GM21447 (cell line): ENCODE results near the gene ETS1.

Experiments
- ATAC-seq: cut with Tn5 transposase; IDR thresholded peaks from one replicate; pipeline ENCODE4 v1.9.1; 2021; ENCODE audit not compliant: unreplicated experiment

The ETS1 gene

DNA sequence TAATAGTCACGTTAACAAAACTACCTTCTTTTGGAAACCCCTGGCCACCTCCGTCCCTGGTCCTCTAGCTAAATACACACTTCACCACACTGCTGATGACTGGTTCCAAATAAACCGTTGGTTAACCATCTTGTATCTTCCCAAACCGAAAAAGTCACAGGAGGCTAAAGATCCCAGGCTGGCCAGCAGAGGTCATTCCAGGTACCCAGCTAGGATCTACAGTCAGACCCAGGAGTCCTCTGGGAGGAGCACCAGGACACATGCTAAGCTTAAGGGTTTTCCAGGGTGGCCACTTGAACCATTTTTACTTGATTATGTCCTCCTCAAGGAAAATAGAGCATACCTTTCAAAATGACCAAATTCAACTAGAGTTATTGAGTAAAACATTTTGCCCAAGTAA is 103.2 kb downstream of the ETS1 start:
- ATAC-seq = no peak

DNA sequence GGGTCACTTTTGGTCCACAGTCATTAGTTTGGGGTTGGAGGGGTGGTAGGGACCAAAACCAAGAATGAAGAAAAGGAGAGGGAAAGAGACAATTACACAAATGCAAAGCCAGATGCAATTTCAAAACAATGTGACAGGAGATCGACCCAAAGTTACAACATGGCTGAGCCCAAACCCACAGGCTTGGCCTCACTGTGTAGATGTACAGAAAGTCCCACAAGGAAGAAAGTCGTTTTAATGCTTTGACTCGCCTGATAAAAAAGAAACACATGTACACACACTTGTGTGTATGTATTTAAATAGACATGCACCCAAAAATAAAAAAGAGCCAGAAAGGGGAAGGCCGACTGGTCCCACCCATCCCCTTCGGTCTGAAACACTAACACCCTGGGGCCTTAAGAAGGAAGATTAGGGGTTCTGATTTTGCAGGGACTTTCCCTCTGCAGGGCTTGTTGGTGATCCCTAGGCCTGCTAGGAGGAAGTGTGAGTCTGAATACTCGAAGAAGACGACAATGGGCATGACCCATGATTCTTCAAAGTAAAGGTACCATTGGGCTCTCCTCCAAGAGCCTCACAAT is 104.1 kb downstream of the ETS1 start:
- ATAC-seq = peak; percentile 80

DNA sequence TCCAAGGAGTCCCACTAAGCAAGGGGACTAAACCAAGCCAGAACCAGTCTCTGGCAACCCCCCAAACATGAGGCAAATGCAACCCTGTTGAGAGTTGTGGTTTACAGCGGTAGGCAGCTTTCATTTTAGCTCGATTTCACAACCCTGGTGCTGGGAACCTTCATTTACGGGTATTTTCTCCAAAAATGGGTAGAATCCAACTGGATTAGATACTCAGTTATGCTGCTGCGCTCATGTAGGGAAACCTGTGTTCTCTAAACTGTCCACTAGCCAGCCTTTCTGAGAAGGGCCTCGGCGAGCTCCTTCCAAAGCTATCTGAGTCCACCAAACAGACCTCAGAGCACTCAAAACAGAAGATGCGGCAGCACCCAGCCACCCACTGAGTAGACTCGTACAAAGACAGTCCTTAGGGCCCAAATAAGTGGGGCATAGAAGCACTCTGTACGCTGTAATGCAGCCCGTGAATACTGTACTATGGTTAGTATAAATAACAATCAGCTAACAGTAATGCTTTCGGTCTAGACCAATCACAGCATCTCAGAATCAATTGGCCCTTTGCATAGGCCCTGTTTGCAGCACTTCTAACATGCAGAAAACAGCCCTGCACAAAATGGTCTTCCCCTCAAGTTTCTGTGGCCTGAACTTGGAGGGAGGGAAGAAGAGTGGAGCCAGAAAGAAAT is 104.7 kb downstream of the ETS1 start:
- ATAC-seq = peak; percentile 44

DNA sequence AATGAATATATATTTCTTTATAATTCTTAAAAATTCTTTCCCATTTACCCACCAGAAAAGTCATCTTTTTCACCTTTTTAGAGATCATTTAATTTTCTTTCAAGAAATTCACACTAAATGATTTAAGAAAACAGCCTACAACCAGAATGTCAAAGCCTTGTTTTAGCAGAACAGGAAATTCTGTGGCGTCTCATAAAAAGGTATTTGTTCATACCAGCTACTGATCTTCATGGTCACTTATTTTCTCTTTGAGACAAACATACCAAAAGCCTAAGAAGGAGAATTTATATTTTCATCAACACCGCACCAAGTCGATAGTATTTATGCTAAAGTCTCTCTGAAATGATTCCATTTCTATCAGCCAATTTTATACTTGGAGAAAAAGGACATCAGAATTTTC is 105.3 kb downstream of the ETS1 start:
- ATAC-seq = no peak

DNA sequence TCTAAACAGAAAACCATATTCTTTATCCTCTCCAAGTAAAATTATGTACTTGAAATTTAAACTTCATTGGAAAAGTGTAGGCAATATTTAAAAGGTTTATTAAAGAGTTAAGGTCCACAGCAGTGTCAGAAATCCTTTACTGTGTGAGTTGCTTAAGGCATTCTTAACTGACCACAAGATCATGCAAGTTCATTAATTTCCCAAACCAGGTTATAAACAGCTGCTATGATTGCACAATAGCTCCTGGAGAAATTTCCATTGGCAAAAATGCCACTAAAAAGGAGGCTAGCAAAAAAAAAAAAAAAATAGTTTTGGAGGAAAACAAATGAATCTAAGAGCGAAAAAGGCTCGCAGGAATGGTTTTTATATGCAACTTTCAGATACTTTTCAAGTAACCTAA is 106.2 kb downstream of the ETS1 start:
- ATAC-seq = no peak

DNA sequence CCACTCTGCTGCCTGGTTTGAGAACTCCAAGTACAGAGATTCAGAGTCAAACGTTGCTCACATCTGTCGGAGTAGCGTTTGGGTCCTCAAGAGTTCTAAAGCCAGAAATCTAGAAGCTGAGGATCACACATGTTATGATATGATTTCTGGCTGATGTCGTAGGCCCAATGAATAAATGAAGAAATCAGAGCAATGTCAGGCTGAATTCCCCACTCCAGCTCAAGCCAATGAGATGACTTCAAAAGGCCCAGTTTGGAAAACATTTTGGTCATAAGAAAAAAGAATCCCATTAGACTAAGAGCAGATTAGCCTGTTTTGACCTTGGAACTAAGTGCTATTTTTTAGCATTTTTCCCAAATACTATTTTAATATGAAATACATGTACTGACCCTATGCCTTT is 106.7 kb downstream of the ETS1 start:
- no peak for ATAC-seq

DNA sequence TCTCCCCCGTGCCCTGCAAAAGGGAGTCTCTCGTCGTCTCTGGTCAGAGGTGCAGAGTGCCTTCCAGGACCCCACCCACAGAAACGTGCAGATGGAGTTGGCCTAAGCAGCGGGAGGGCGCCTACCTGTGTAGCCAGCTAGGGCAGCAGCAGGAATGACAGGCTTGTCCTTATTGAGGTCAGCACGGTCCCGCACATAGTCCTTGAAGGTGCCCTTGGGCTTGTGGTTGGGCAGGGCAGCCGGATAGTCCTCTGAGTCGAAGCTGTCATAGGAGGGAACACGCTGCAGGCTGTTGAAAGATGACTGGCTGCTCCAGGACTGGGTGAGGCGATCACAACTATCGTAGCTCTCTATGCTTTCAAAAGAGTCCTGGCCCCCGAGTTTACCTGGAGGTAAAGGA is 107.3 kb downstream of the ETS1 start:
- no peak for ATAC-seq

DNA sequence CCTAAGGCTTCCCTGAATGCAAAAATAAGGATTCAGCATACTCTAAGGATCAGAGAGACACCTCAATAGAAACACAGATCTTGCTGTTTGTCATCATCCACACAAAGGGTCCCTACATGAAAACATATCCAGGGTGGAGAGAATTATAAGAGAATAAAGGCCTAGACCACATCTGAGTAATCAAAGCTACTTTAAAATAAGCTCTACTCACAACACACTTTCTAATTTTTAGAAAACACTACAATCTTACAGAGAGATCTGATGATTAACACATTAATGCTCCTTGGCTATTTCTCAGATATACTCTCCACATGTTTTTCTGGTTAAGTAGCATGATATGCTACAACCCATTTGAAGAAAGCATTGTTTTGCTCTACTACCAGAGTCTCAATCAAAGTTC is 108.2 kb downstream of the ETS1 start:
- ATAC-seq = no peak

DNA sequence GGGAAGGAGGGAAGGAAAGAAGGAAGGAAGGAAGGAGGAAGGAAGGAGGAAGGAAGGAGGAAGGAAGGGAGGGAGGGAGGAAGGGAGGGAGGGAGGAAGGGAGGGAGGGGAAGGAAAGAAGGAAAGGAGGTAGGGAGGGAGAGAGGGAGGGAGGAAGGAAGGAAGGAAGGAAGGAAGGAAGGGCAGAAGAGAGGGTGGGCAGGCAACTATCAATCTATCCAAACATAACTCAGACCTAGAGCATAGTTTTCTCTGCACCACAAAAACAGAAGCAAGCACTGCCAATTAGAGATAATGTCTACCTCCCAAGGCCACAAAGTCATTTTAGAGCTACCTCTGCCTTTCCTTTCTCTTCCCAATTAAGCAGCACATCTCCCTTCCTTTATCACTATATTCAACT is 109.1 kb downstream of the ETS1 start:
- ATAC-seq = no peak

DNA sequence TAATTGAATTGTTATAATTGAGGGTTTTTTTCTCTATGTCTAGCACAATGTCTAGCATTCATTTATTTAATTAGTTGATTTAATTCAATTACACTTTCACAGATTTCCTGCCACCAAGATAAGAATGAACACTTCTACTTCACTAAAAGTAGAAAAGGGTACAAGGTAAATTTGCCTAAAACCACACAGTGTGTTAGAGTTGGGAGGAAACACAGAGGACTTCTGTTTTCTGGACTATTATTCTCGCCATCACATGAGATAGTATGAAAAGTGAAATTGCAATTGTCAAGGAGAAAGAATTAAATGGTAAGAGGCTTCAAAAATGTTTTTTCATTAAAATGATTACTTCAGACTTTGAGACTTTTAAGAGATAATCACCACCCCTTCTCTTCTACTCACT is 109.5 kb downstream of the ETS1 start:
- no peak for ATAC-seq

DNA sequence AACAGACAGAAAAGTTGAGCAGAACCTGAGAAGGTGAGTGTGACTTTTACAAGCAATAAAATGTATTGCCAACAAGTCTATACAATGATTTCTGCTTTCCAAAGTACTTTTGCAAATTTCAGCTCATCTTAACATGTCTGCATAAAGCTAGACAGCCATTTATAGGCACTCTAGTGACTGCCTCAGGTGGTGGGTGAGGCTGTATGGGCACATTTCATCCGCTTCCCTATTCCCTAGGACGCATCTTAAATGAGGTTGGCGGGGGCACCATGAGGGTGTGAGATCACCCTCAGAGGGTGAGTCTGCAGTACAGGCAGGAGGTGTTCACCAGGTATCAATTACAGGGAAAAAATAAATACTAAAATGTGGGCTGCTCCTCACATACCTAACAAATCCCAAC is 110.1 kb downstream of the ETS1 start:
- no peak for ATAC-seq

DNA sequence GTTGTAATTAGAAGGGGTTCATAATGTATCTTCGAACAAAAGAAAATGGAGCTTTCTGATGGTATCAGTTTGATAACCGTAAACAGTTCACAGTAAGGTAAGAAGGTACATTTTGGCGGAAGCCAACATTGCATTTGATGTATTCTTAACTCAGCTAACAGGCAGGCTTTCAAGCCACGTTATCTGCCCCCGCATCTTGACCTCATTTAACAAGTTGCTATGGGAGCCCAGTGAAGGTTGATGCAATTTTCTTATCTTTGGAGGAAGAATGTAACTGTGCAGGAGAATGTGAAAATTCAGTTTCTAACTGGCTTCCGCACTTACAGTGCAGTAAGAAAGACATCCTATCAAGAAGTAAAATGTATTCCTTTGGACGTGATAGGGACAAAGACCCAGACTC is 110.6 kb downstream of the ETS1 start:
- no peak for ATAC-seq

DNA sequence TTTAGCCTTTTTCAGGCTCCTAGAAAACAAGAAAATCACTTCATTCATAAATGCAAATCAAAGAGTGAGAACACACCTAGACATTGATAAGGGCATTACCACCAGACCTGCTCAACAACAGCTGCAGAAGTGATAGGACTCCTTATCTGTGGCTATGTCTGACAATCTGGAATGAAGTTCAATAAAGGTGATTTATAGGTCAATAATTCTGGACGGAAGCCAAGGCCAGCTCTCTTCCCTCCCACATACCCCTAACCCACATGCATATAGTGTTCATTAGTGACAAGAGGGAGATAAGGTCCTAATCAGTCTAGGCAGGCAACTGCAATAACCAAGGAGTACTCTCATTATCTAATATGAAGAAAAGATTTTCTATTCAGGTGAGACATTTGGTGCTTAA is 111.3 kb downstream of the ETS1 start:
- no peak for ATAC-seq

DNA sequence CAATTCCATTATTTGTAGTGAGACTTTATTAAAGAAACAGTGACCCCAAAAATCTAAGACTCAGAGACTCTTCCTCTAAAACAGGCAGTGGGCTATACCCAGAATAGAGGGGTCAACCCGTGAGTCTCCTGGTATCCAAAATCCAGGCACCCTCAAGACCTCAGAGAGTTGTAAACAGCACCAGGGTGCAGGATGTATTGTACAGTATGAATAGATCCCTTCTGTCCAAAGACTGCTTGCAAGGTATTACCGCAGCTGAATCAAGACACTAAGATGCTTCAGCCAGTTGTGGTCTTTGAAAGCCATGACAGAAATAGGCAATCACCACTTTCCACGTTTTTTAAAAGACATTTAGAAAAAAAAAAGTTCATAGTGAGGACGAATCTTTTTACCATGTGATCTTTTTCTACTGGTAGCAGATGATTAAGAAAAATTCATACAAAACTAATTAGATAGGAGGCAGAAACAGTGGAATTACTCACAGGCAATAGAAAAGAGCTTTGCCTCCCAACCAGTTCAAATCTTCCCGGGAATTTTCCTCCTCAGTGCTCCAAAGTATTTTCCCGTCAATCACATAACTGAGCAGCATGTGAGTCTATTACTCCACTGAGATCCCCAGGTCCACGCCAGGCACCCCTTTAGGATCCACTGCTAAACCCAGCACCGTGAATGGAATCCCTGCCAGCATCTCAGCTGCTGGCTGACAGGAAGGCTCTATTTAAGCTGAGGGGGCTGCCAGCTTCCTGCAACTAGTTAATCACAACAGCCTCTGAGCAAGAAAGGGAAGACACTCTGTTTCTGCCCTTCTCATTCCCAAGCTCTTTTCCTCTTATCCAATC is 113.1 kb downstream of the ETS1 start:
- no peak for ATAC-seq

DNA sequence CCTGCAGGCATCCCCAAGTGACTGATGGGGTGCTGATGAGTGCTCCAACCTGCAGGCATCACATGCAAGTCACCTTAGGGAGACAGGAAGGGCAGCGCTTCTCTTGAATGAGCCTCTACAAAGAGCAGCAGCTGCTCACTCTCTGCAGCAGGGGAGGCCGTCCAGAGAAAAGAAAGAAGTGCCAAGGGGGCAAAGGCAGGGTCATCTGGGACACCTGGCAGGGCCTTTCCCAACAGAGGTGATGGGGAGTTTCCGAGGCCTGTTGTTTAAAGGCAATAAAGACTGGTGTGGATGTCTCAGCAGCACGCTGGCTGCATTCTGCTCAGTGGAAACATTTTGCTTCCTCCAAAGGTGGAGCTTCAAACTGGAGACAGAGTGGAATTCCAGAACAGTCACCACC is 113.7 kb downstream of the ETS1 start:
- ATAC-seq = peak; percentile 15

DNA sequence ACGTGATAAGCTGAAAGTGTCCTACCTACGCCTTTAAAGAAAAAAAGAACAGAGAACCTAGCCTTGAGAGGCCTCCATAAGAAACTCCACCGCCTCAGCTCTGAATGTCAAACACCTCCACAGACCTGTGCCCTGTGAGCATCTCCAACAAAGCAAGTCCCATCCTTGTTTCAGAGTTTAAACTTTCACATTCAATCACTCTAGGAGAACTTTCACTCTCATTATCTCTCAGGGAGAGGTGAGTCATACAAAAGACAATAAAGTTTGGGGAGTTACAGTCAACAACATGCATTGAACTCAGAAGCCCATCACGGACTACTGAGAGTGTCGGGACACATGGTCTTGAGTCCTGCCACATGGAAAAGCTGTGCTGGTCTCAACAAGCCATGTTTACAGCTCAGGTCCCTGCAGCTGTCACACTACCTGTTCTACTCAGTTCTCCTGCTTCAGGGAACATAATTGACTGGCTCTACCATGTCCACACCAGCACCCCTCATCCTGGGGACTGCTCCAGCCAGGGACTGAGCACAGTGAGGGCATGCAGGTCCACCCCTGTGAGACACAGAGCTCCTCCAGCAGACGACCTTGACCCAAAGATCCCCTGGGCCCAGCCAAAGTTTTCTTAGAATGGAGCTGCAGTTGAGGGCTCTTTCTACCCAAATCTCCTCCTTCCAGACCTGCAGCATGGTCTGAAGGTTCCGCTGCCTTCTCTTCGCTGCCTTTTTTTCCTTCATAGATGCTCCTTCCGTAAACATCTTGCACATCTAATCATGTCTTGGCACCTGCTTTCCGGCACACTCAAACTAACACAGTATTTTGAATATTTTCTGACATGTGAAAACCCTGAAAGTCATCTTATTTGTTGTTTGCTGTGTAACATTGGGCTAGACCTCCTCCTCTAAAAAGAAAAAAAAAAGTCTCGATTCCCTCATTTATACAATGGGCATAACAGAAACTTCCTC is 114.9 kb downstream of the ETS1 start:
- ATAC-seq = peak; percentile 43

DNA sequence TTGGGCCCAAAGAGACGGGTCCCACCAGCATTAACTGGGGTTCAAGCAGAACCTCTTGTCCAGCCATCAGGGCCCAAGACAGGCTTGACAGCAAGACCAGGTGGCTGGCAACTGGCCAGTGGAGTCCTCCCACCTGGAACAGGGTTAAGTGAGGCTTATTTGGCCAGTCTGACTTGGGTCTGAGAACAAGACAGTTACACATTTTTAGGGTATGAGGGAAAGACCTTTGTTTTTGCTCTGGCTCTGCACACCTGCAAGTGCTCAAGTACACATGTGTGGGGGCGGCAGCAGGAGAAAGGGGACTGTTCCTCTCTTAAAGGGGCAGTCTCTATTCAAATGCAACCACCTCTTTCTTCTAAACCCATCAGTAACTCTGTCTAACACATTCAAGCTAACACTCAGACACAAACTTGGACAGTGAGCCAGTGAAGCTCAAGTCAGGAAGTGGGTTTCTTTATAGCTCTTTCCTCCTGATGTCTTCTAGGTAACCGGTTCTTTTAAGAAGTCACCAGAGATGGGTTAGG is 116.2 kb downstream of the ETS1 start:
- peak; percentile 43 for ATAC-seq

DNA sequence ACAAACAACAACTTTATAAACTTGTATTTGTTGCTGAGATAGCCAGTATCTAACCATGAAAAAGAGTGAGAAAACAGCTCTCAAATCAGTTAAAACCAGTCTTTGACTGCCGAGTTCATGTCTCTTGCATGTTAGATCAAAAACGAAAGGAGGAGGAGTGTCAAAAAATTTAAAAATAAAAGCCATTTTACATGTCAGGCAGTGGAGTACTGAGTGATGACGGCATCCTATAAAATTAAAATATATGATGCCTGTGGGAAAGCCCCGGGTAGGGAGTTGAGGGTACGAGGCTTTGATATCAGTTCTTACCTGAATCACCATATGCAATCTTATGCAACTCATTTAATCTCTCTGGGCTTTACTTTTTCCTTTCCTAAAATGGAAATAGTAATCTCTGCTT is 117.3 kb downstream of the ETS1 start:
- no peak for ATAC-seq

DNA sequence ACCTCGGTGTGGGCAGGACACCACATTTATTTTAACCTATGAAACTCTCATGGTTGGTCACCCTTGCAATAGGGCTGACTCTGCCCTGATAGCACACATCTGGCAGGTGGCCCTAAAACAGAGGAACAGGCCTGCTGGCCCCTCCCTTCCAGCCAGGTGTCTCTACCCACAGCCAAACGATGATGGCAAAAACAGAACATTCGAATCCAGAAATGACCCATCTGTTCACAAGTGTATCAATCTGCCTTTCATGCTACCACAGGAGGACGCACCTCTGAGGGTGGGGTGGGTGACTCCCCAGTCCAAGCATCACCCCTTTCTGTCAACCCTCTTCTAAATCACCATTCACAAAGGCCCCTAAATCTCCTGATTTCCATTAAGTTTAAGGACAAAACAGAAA is 118.1 kb downstream of the ETS1 start:
- ATAC-seq = peak; percentile 42

DNA sequence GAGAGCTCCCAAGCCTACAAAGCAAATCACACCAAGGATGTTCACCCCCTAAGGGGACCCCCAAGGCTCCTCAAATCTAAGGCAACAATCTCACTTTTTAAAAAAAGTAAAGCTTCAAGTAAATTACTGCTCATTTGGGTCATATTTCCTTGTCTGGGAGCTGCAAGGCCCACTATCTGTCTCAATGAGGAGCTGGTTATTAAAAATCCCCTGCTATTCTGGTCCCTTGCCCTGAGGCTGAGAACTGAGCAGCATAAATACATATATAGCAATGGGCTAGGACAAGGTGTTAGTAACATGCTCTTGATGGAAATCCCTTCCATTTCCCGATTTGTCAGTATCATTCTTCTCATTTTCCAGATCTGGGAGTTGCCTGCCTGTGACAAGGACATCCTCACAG is 119.2 kb downstream of the ETS1 start:
- ATAC-seq = no peak

DNA sequence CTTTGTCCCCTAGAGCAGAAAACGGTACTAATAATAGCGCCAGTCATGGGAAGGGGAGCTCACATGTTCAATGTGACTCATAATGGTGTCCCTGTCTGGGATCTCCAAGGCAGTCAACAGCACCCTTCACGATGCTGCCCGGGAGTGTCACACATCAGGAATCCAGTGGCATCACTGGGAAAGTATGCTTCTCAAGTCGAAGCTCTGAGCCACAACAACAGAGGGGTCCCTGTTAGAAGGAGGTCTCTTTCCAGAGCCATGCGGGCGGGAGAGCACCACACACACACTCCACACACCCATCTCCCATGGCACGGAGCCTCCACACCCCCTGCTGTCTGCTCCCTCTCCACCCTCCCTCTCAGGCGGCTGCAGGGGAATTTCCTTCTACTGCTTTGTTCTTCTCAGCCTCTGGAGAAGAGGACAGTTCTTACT is 119.7 kb downstream of the ETS1 start:
- ATAC-seq = no peak
